Measurements from ENCODE around the gene RPL29. TPM values are rescaled to one million over a fixed set of nuclear protein-coding genes. Genes with fewer than 3 reads are reported as not detected.

Gene RPL29
- total and polyA plus RNA-seq, 2 donors (not counting 3 experiments of a cell fraction or from before 2014, with no cell fraction given) = 1,236 to 2,177 TPM

DNA sequence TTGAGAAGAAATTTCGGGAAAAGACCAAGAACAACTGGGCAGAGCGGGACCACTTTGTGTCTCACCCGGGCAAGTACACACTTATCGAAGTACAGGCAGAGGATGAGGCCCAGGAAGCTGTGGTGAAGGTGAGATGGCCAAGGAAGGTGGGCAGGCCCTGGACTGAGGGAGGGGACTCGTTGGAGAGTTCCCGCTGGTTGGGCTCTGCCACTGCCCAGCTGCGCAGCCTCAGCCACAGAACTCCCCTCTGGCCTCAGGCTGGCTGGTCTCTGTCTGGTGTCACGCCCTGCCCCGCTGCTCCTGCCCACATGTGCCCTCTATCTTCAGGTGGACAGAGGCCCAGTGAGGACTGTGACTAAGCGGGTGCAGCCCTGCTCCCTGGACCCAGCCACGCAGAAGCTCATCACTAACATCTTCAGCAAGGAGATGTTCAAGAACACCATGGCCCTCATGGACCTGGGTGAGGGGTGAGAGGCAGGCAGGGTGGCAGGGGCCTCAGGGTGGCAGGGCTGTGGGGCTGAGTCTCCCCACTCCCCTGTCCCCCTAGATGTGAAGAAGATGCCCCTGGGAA is 51.2 kb downstream of the RPL29 start:
- no TSS peak for BruUV-seq (replicated peaks)
- intact Hi-C loops (cut with micrococcal nuclease) = loop anchor here (5.0 to 10.0 kb wide), 2 partner anchors 442 to 560 kb away; partner anchors contain the start of genes DCAF1 and MANF
- no peak for TF ChIP-seq EZH2 (IDR thresholded peaks at IDR 0.05; ENCODE audit: borderline replicate concordance, low read depth, low read length, severe bottlenecking)

More for the DNA sequence above, 51.2 kb downstream of the RPL29 start:
- no peak overlapping the region for H3K27ac ChIP-seq (ENCODE audit: insufficient read depth, low read depth, low read length)
- H3K36me3 ChIP-seq (ENCODE audit: control insufficient read depth in 2 of 2, extremely low read depth in 1 of 2, insufficient read depth in 2 of 2, low read length in 2 of 2) = no peaks in the 10 kb centered on the region
- dilution Hi-C loops (cut with MboI; ENCODE audit: extremely low pct_ligation_motif_present, low sequenced_read_pairs) = no loop called here
- no peak overlapping the region for H3K9ac ChIP-seq (replicated peaks; ENCODE audit: extremely low read depth, insufficient read depth, low read length)
- H3K27me3 ChIP-seq (ENCODE audit: control insufficient read depth in 2 of 2, insufficient read depth in 2 of 2, low read length in 2 of 2) = no peaks in the 10 kb centered on the region
- H2AFZ ChIP-seq (ENCODE audit: low read depth, low read length) = no peak overlapping the region
- H3K9me3 ChIP-seq (replicated peaks; ENCODE audit: control insufficient read depth, insufficient read depth, low read length) = no peaks in the 10 kb centered on the region
- H3K4me2 ChIP-seq (ENCODE audit: insufficient read depth, low read length) = no peak overlapping the region
- ChIA-PET CTCF (no interaction called here), POLR2A (no interaction called here)
- H3K79me2 ChIP-seq (ENCODE audit: control insufficient read depth, insufficient read depth, low read length) = peaks cover 13% of the 10 kb centered on the region
- DNase-seq (ENCODE audit: low read depth, low spot score) = no peak
- FAIRE-seq = no peak
- no peak overlapping the region for H3K4me3 ChIP-seq (replicated peaks in 1 of 3; ENCODE audit: insufficient read depth in 1 of 3, low read depth in 1 of 3, low read length in 3 of 3)
- no peaks in the 10 kb centered on the region for H3K9me1 ChIP-seq (replicated peaks; ENCODE audit: control insufficient read depth, extremely low read depth, insufficient read depth, low read length)
- H4K20me1 ChIP-seq (replicated peaks; ENCODE audit: control insufficient read depth, extremely low read depth, insufficient read depth, low read length) = no peaks in the 10 kb centered on the region
- peaks cover 21% of the 10 kb centered on the region for H3K4me1 ChIP-seq (ENCODE audit: control insufficient read depth, extremely low read depth, insufficient read depth, low read length)

Small RNAs within 50 kb of the gene (small RNA-seq; reads per million reads assigned to genes)
- not detected for gene AC115284.1 (ENCODE audit: insufficient read depth, insufficient read length, low read depth, low replicate concordance)

Other genes with a start within 250 kb of the RPL29 start
- not detected in 2 replicates for gene IQCF6, start 216.7 kb downstream of the RPL29 start, total RNA-seq
- not detected in 2 replicates for gene IQCF6, start 216.7 kb downstream of the RPL29 start, polyA plus RNA-seq
- not detected in 2 replicates for gene IQCF2, start 134.3 kb downstream of the RPL29 start, total RNA-seq
- gene IQCF2, start 134.3 kb downstream of the RPL29 start, polyA plus RNA-seq = not detected in 2 replicates
- gene IQCF5, start 120.3 kb downstream of the RPL29 start, total RNA-seq = not detected in 2 replicates
- not detected in 2 replicates for gene IQCF5, start 120.3 kb downstream of the RPL29 start, polyA plus RNA-seq
- not detected in 2 replicates for gene IQCF1, start 92.5 kb downstream of the RPL29 start, total RNA-seq
- gene IQCF1, start 92.5 kb downstream of the RPL29 start, polyA plus RNA-seq = not detected in 2 replicates
- 23.8 and 30.1 TPM in 2 replicates for gene RRP9, start 54.0 kb downstream of the RPL29 start, total RNA-seq
- 26.0 and 30.7 TPM in 2 replicates for gene RRP9, start 54.0 kb downstream of the RPL29 start, polyA plus RNA-seq
- 10.0 and 11.0 TPM in 2 replicates for gene PARP3, start 53.5 kb downstream of the RPL29 start, total RNA-seq
- gene PARP3, start 53.5 kb downstream of the RPL29 start, polyA plus RNA-seq = 13.3 and 13.8 TPM in 2 replicates
- 0.15 TPM in 1 of 2 replicates, not detected in the other for gene GPR62, start 40.5 kb downstream of the RPL29 start, total RNA-seq
- gene GPR62, start 40.5 kb downstream of the RPL29 start, polyA plus RNA-seq = 0.04 TPM in 1 of 2 replicates, not detected in the other
- gene PCBP4, start 28.4 kb downstream of the RPL29 start, total RNA-seq = 42.7 and 46.5 TPM in 2 replicates
- gene PCBP4, start 28.4 kb downstream of the RPL29 start, polyA plus RNA-seq = 63.1 and 75.4 TPM in 2 replicates
- gene ABHD14B, start 21.8 kb downstream of the RPL29 start, total RNA-seq = 15.8 and 20.5 TPM in 2 replicates
- gene ABHD14B, start 21.8 kb downstream of the RPL29 start, polyA plus RNA-seq = 50.3 and 54.3 TPM in 2 replicates
- gene ABHD14A, start 20.8 kb downstream of the RPL29 start, total RNA-seq = 6.6 and 8.2 TPM in 2 replicates
- gene ABHD14A, start 20.8 kb downstream of the RPL29 start, polyA plus RNA-seq = 23.7 and 30.6 TPM in 2 replicates
- 12.3 and 13.4 TPM in 2 replicates for gene ACY1, start 12.4 kb downstream of the RPL29 start, total RNA-seq
- gene ACY1, start 12.4 kb downstream of the RPL29 start, polyA plus RNA-seq = 32.9 and 41.2 TPM in 2 replicates
- 29.2 and 30.5 TPM in 2 replicates for gene DUSP7, start 60.7 kb upstream of the RPL29 start, total RNA-seq
- gene DUSP7, start 60.7 kb upstream of the RPL29 start, polyA plus RNA-seq = 37.7 and 38.7 TPM in 2 replicates
- 16.7 and 19.4 TPM in 2 replicates for gene POC1A, start 158.5 kb upstream of the RPL29 start, total RNA-seq
- 14.8 and 14.9 TPM in 2 replicates for gene POC1A, start 158.5 kb upstream of the RPL29 start, polyA plus RNA-seq
- gene ALAS1, start 202.3 kb upstream of the RPL29 start, total RNA-seq = 45.1 and 48.1 TPM in 2 replicates
- gene ALAS1, start 202.3 kb upstream of the RPL29 start, polyA plus RNA-seq = 72.1 and 76.5 TPM in 2 replicates
- 0.07 TPM in 1 of 2 replicates, not detected in the other for gene TLR9, start 229.8 kb upstream of the RPL29 start, total RNA-seq
- gene TLR9, start 229.8 kb upstream of the RPL29 start, polyA plus RNA-seq = 0.11 TPM in 1 of 2 replicates, not detected in the other
- 82.6 and 82.9 TPM in 2 replicates for gene TWF2, start 243.3 kb upstream of the RPL29 start, total RNA-seq
- gene TWF2, start 243.3 kb upstream of the RPL29 start, polyA plus RNA-seq = 134 and 156 TPM in 2 replicates
- 13.0 and 13.7 TPM in 2 replicates for gene PPM1M, start 249.9 kb upstream of the RPL29 start, total RNA-seq
- 17.5 and 19.4 TPM in 2 replicates for gene PPM1M, start 249.9 kb upstream of the RPL29 start, polyA plus RNA-seq

Measured in endothelial cell of umbilical vein (primary cell).